CD4-positive, alpha-beta T cell (primary cell): ENCODE results near the gene BOK. TPM values are rescaled to one million over a fixed set of nuclear protein-coding genes. Genes with fewer than 3 reads are reported as not detected.
A peak's percentile ranks its signal among the peaks of the same experiment; 100 is the strongest.

ENCODE experiments used
- ATAC-seq: fragments of 200-7000 bp; cut with Tn5 transposase; one replicate; pipeline ENCODE4 v1.10.0; 2022; ENCODE audit warnings: mild to moderate bottlenecking; ENCODE audit not compliant: poor library complexity
- CTCF ChIA-PET: fragments of 350-600 bp; sonication (Branson Sonifier 250); formaldehyde crosslinking; loops from one replicate; lab custom pipeline; 2021; ENCODE audit warnings: antibody characterized with exemption, inconsistent platforms; lab: Charles Lee
- POLR2A ChIA-PET: fragments of 350-600 bp; sonication (Branson Sonifier 250); formaldehyde crosslinking; loops from one replicate; lab custom pipeline; 2021; ENCODE audit warnings: antibody characterized with exemption, inconsistent platforms; lab: Charles Lee
- DNase-seq, 14 experiments: peaks; one replicate each; pipeline ENCODE4 v3.0.0-alpha.2; 2013 to 2020; ENCODE audit warnings: mixed read lengths in 2 of 14
- H3K27ac ChIP-seq, 2 donors: one replicate each; pipeline versions ENCODE4 v1.5.1 to v1.7.0; 2013; ENCODE audit warnings: low read length in 2 of 2, low read depth in 1 of 2, mild to moderate bottlenecking in 1 of 2
- H3K27me3 ChIP-seq, 2 experiments: 1 replicate in 1 of 2; 2 replicates in 1 of 2; pipeline versions ENCODE4 v1.6.1 to v1.7.0; 2013; ENCODE audit warnings: low read length in 2 of 2, control low read depth in 1 of 2, mild to moderate bottlenecking in 1 of 2, moderate library complexity in 1 of 2; ENCODE audit not compliant: insufficient read depth in 2 of 2, control insufficient read depth in 1 of 2
- H3K36me3 ChIP-seq: one replicate; pipeline ENCODE4 v1.6.1; 2013; ENCODE audit warnings: low read length, control low read depth; ENCODE audit not compliant: insufficient read depth
- H3K4me1 ChIP-seq: one replicate; pipeline ENCODE4 v1.6.1; 2013; ENCODE audit warnings: low read length, control low read depth; ENCODE audit not compliant: insufficient read depth
- H3K4me3 ChIP-seq: one replicate; pipeline ENCODE4 v1.5.1; 2013; ENCODE audit warnings: mild to moderate bottlenecking, low read length, moderate library complexity
- H3K9me3 ChIP-seq, 2 experiments: 1 replicate in 1 of 2; 2 replicates in 1 of 2; pipeline versions ENCODE4 v1.6.1 to v1.7.0; 2013; ENCODE audit warnings: low read length in 2 of 2, mild to moderate bottlenecking in 2 of 2, control low read depth in 1 of 2, moderate library complexity in 1 of 2; ENCODE audit not compliant: control insufficient read depth in 1 of 2, insufficient read depth in 1 of 2
- H3K27ac Mint-ChIP-seq: one replicate; pipeline ENCODE4 v1.8.0; 2020; ENCODE audit warnings: mixed read lengths
- H3K27me3 Mint-ChIP-seq: one replicate; pipeline ENCODE4 v1.8.0; 2021; ENCODE audit warnings: mixed read lengths
- H3K36me3 Mint-ChIP-seq: one replicate; pipeline ENCODE4 v1.8.0; 2021; ENCODE audit warnings: low read depth, mixed read lengths
- H3K4me1 Mint-ChIP-seq: one replicate; pipeline ENCODE4 v1.8.0; 2021; ENCODE audit warnings: low read depth, mixed read lengths
- H3K4me3 Mint-ChIP-seq: one replicate; pipeline ENCODE4 v1.8.0; 2020; ENCODE audit warnings: mild to moderate bottlenecking, mixed read lengths
- H3K9me3 Mint-ChIP-seq: one replicate; pipeline ENCODE4 v1.8.0; 2020; ENCODE audit warnings: mixed read lengths
- intact Hi-C, 2 experiments: fragments of 100-400 bp; cut with DNase I in 1 of 2; cut with micrococcal nuclease in 1 of 2; formaldehyde crosslinking; loops; one replicate each; pipeline versions ENCODE4 v1.15.1 to v1.9.0; 2023 to 2025; cut with DNase I, micrococcal nuclease
- total RNA-seq, 174 experiments: library from RNA in 2 of 174; stranded (reverse) in 2 of 174; gene quantifications; one replicate each; pipeline ENCODE4 v1.2.3 and lab custom pipeline; 2021 to 2026
- TF ChIP-seq, protein P1 (sequence below): fragments of 200-600 bp; IDR thresholded peaks from one replicate; pipeline ENCODE4 v1.8.0; 2022; ENCODE audit warnings: antibody characterized with exemption, mild to moderate bottlenecking

BOK gene
- total RNA-seq, 2 experiments from 2014 or later, result not detected

DNA sequence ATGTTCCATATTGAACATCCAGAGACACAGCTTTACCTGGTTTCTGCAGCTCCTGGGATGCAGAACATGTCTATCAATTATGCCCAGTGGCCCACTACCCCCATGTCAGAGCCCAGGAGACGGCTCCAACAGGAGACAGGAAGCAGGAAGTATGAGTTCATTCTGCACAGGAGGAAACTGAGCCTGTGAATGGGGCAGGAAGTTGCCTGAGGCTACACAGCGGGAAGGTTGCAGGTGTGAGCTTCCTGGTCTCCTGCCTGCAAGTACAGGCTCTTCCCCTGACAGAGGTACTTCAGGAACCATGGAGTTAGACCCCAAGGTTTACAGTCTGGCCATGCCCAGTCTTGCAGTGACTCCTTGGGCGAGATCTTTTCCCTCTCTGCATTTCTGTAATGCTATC, 2.8 kb upstream of the BOK start:
- intact Hi-C loops, result no loop called here
- CTCF ChIA-PET, result no interaction called here
- H3K4me1 ChIP-seq, result peaks cover 12% of the 10 kb centered on the region
- DNase-seq (no peak), ATAC-seq (no peak)
- Mint-ChIP-seq H3K36me3 (peaks cover 4% of the 10 kb centered on the region), H3K9me3 (peaks cover 11% of the 10 kb centered on the region), H3K27ac (no peak overlapping the region), H3K27me3 (peaks cover 57% of the 10 kb centered on the region), H3K4me1 (peaks cover 15% of the 10 kb centered on the region), H3K4me3 (no peak overlapping the region)
- no peak overlapping the region for H3K27ac ChIP-seq
- H3K36me3 ChIP-seq, result no peaks in the 10 kb centered on the region
- POLR2A ChIA-PET, result no interaction called here
- TF ChIP-seq, protein P1, sequence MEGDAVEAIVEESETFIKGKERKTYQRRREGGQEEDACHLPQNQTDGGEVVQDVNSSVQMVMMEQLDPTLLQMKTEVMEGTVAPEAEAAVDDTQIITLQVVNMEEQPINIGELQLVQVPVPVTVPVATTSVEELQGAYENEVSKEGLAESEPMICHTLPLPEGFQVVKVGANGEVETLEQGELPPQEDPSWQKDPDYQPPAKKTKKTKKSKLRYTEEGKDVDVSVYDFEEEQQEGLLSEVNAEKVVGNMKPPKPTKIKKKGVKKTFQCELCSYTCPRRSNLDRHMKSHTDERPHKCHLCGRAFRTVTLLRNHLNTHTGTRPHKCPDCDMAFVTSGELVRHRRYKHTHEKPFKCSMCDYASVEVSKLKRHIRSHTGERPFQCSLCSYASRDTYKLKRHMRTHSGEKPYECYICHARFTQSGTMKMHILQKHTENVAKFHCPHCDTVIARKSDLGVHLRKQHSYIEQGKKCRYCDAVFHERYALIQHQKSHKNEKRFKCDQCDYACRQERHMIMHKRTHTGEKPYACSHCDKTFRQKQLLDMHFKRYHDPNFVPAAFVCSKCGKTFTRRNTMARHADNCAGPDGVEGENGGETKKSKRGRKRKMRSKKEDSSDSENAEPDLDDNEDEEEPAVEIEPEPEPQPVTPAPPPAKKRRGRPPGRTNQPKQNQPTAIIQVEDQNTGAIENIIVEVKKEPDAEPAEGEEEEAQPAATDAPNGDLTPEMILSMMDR, result no peak
- peaks cover 12 to 19% of the 10 kb centered on the region in 2 experiments for H3K9me3 ChIP-seq
- no peak overlapping the region for H3K4me3 ChIP-seq
- H3K27me3 ChIP-seq, result peaks cover 17 to 39% of the 10 kb centered on the region in 2 experiments

DNA sequence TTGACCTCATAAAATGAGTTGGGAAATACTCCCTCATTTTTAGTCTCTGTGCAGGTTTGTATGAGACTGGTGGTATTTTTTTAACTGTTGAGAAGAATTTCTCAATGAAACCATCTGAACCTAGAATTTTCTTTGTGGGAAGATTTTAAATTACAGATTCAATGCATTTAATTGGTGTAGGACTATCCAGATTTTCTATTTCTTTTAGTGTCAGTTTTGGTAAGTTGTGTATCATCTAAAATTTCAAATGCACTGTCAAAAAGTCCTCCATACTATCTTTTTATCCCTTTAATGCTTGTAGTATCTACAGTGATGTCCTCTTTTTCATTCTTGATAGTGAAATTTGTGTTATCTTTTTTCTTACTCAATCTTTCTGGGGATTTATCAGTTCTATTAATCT, 1.8 kb upstream of the BOK start:
- intact Hi-C loops, result no loop called here
- H3K4me1 ChIP-seq, result peaks cover 12% of the 10 kb centered on the region
- peaks cover 11% of the 10 kb centered on the region for H3K9me3 Mint-ChIP-seq
- H3K27me3 ChIP-seq, result peaks cover 17 to 38% of the 10 kb centered on the region in 2 experiments
- ATAC-seq (no peak), DNase-seq (no peak)
- TF ChIP-seq, protein P1, result no peak
- H3K4me3 ChIP-seq, result no peak overlapping the region
- peaks cover 51% of the 10 kb centered on the region for H3K27me3 Mint-ChIP-seq
- CTCF ChIA-PET, result interaction anchor here (0.7 kb wide), 1 partner anchor 1037 kb away, joined by 3 read pairs; no protein-coding TSS in a partner anchor
- H3K27ac ChIP-seq, result no peak overlapping the region
- H3K36me3 Mint-ChIP-seq, result peaks cover 4% of the 10 kb centered on the region
- H3K9me3 ChIP-seq, result peaks cover 12 to 19% of the 10 kb centered on the region in 2 experiments
- peak overlapping the region; percentile 20 for H3K4me3 Mint-ChIP-seq
- H3K4me1 Mint-ChIP-seq, result peaks cover 15% of the 10 kb centered on the region
- POLR2A ChIA-PET, result no interaction called here
- H3K36me3 ChIP-seq, result no peaks in the 10 kb centered on the region
- H3K27ac Mint-ChIP-seq, result no peak overlapping the region

DNA sequence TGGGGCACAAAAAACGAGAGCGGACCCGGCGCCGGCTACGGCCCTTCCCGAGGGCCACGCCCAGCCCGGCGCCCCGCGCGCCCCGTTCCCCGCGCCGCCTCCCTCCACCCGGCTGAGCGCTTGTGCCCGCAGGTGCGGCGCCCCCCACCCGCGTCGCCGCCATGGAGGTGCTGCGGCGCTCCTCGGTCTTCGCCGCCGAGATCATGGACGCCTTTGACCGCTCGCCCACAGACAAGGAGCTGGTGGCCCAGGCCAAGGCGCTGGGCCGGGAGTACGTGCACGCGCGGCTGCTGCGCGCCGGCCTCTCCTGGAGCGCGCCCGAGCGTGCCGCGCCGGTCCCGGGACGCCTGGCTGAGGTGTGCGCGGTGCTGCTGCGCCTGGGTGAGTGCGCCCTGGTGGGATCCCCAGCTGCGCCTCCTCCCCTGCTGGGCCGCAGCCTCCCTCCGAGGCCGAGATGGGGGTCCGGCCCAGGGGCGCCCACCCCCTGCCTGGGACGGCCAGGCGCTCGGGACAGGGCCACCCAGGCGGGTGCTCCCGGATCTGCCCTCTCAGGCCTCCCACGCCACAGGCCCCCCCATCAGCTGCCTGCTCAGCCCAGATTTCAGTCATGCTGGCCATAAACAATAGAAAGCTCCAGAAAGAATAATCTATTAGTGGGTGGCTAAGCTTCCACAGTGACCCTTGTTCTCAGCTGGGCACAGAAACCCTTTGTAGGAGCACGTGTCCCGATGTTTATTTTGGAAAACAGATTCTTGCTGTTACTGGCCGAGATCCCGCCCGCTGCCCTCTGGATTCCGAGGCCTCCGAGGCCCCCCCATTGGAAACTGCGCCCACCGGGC, 997 bp downstream of the BOK start:
- DNase-seq (no peak), ATAC-seq (no peak)
- peaks cover 15% of the 10 kb centered on the region for H3K4me1 Mint-ChIP-seq
- CTCF ChIA-PET, result no interaction called here
- peaks cover 17 to 38% of the 10 kb centered on the region in 2 experiments for H3K27me3 ChIP-seq
- peak overlapping the region; percentile 12 for H3K4me3 ChIP-seq
- H3K36me3 ChIP-seq, result no peaks in the 10 kb centered on the region
- H3K9me3 Mint-ChIP-seq, result peaks cover 11% of the 10 kb centered on the region
- no peak overlapping the region for H3K27ac Mint-ChIP-seq
- H3K9me3 ChIP-seq, result peaks cover 12 to 19% of the 10 kb centered on the region in 2 experiments
- POLR2A ChIA-PET, result no interaction called here
- TF ChIP-seq, protein P1, result no peak
- H3K4me3 Mint-ChIP-seq, result peak overlapping the region; percentile 60
- H3K4me1 ChIP-seq, result peaks cover 12% of the 10 kb centered on the region
- H3K27me3 Mint-ChIP-seq, result peaks cover 45% of the 10 kb centered on the region
- intact Hi-C loops, result no loop called here
- no peak overlapping the region for H3K27ac ChIP-seq
- H3K36me3 Mint-ChIP-seq, result peaks cover 4% of the 10 kb centered on the region
